Cardiac septum (tissue), 1 donor: ENCODE results near the gene PLCH1. TPM values are rescaled to one million over a fixed set of nuclear protein-coding genes. Genes with fewer than 3 reads are reported as not detected.

Experiments
- DNase-seq: peaks from one replicate; pipeline ENCODE4 v3.0.0-alpha.2; 2020; ENCODE audit warnings: low spot score
- intact Hi-C: fragments of 100-400 bp; cut with DNase I; formaldehyde crosslinking; loops from one replicate; pipeline ENCODE4 v1.14.0; 2022
- total RNA-seq: library from RNA; stranded (reverse); fragmentation: NEBNext Ultra II Directional; extraction: Animal tissue kit (Norgen Biotek cat#: 25700); gene quantifications from one replicate; pipeline ENCODE4 v1.2.1, GENCODE V29; 2021
- donor health status: DM: no; HTN: no; CAD: no.

Gene PLCH1
- total RNA-seq, 1 donor from 2014 or later: 0.16 TPM

- no peak for DNase-seq
- intact Hi-C loops: no loop called here
Measured at GRCh38 chr3:155502630-155503029, 242.2 kb downstream of the PLCH1 start.

GRCh38 chr3:155500194-155500818 lies 244.6 kb downstream of the PLCH1 start:
- DNase-seq: no peak
- intact Hi-C loops: no loop called here

- intact Hi-C loops: no loop called here
- DNase-seq: no peak
Measured at GRCh38 chr3:155497930-155498647, 246.8 kb downstream of the PLCH1 start.

- intact Hi-C loops: no loop called here
- DNase-seq: no peak
Measured at GRCh38 chr3:155496206-155496605, 248.7 kb downstream of the PLCH1 start.

- intact Hi-C loops: no loop called here
- no peak for DNase-seq
Measured at GRCh38 chr3:155495387-155495786, 249.5 kb downstream of the PLCH1 start.

- intact Hi-C loops: no loop called here
Measured at GRCh38 chr3:155494332-155494731, 250.5 kb downstream of the PLCH1 start.

GRCh38 chr3:155492841-155493240 lies 252.0 kb downstream of the PLCH1 start:
- intact Hi-C loops: no loop called here
- DNase-seq: no peak

More at GRCh38 chr3:155494332-155494731, 250.5 kb downstream of the PLCH1 start:
- no peak for DNase-seq

GRCh38 chr3:155491696-155492095 lies 253.2 kb downstream of the PLCH1 start:
- intact Hi-C loops: no loop called here
- no peak for DNase-seq

GRCh38 chr3:155488671-155489070 lies 256.2 kb downstream of the PLCH1 start:
- DNase-seq: no peak
- intact Hi-C loops: no loop called here

GRCh38 chr3:155485897-155486296 lies 259.0 kb downstream of the PLCH1 start:
- intact Hi-C loops: no loop called here
- no peak for DNase-seq

GRCh38 chr3:155481591-155481990 lies 263.3 kb downstream of the PLCH1 start:
- DNase-seq: no peak
- intact Hi-C loops: no loop called here

GRCh38 chr3:155481089-155481488 lies 263.8 kb downstream of the PLCH1 start:
- DNase-seq: no peak

GRCh38 chr3:155465664-155466063 lies 279.2 kb downstream of the PLCH1 start:
- intact Hi-C loops: no loop called here

More at GRCh38 chr3:155481089-155481488, 263.8 kb downstream of the PLCH1 start:
- intact Hi-C loops: no loop called here

GRCh38 chr3:155462672-155463071 lies 282.2 kb downstream of the PLCH1 start:
- DNase-seq: no peak
- intact Hi-C loops: no loop called here

More at GRCh38 chr3:155465664-155466063, 279.2 kb downstream of the PLCH1 start:
- no peak for DNase-seq

- intact Hi-C loops: no loop called here
- no peak for DNase-seq
Measured at GRCh38 chr3:155457591-155457990, 287.3 kb downstream of the PLCH1 start.

- intact Hi-C loops: no loop called here
- no peak for DNase-seq
Measured at GRCh38 chr3:155455765-155456164, 289.1 kb downstream of the PLCH1 start.

GRCh38 chr3:155453512-155453911 lies 291.4 kb downstream of the PLCH1 start:
- intact Hi-C loops: no loop called here
- no peak for DNase-seq

- no peak for DNase-seq
- intact Hi-C loops: no loop called here
Measured at GRCh38 chr3:155449613-155450267, 295.1 kb downstream of the PLCH1 start.

GRCh38 chr3:155448531-155448930 lies 296.3 kb downstream of the PLCH1 start:
- intact Hi-C loops: no loop called here
- no peak for DNase-seq

GRCh38 chr3:155446366-155446765 lies 298.5 kb downstream of the PLCH1 start:
- intact Hi-C loops: no loop called here
- DNase-seq: no peak

GRCh38 chr3:155444771-155445170 lies 300.1 kb downstream of the PLCH1 start:
- intact Hi-C loops: no loop called here

More at GRCh38 chr3:155444771-155445170, 300.1 kb downstream of the PLCH1 start:
- DNase-seq: no peak
